GM12865 (cell line): ENCODE measurements around the gene YIPF3.
A peak's percentile ranks its signal among the peaks of the same experiment; 100 is the strongest.

Experiments
- DNase-seq: peaks from one replicate; pipeline ENCODE4 v3.0.0; 2010; ENCODE audit warnings: low read depth
- H3K4me3 ChIP-seq: 2 replicates; pipeline ENCODE4 v1.5.1; 2011; ENCODE audit warnings: mild to moderate bottlenecking, low read depth, low read length, control low read depth
- TF ChIP-seq, protein P1 (sequence below): IDR thresholded peaks from 2 replicates; pipeline ENCODE4 v1.5.1; 2011; ENCODE audit warnings: low read length, control low read depth, low read depth, inconsistent platforms; ENCODE audit not compliant: insufficient read depth; ENCODE audit errors: missing control alignments

YIPF3 gene

DNA sequence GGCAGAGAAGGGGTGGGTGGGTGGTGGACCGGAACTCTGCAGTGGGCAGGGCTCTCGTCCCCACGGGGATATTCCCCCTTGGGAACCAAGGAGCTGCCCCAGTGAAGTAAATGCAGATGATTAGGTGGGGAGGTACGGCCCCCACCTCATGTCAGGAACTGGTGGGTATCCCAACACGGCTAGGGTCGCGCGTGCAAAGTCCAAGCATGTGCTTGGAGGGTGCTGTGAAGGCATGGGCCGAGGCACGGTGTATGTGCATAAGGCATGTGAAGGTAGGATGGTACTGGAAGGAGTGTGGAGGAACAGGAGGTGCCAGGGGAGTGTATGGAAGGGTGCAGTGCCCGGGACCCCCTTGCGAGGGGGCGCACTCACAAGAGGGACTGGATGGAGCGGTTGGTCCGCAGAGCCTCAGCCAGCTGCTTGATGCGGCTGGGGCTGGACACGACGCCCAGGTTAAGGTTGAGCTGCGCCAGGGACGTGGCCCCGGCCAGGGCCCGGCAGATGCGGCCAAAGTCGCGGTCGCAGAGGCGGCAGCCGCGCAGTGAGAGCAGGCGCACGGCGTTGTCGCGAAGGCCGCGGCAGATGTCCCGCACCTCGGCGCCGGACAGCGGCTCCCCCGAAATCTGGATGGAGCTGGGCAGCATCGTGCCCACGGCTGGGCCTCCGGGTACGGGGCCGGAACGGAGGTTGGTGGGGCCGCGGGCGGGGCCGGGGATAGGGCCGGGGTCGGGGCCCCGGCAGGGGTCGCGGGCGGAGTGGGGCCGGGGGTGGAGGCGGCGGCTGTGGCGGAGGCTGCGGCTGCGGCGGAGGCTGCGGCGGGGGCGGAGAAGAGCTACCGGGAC is 7.4 kb downstream of the YIPF3 start:
- no peak for DNase-seq
- H3K4me3 ChIP-seq: peak overlapping the region; percentile 51; the same call in 1 of the 2 replicates
- TF ChIP-seq, protein P1, sequence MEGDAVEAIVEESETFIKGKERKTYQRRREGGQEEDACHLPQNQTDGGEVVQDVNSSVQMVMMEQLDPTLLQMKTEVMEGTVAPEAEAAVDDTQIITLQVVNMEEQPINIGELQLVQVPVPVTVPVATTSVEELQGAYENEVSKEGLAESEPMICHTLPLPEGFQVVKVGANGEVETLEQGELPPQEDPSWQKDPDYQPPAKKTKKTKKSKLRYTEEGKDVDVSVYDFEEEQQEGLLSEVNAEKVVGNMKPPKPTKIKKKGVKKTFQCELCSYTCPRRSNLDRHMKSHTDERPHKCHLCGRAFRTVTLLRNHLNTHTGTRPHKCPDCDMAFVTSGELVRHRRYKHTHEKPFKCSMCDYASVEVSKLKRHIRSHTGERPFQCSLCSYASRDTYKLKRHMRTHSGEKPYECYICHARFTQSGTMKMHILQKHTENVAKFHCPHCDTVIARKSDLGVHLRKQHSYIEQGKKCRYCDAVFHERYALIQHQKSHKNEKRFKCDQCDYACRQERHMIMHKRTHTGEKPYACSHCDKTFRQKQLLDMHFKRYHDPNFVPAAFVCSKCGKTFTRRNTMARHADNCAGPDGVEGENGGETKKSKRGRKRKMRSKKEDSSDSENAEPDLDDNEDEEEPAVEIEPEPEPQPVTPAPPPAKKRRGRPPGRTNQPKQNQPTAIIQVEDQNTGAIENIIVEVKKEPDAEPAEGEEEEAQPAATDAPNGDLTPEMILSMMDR: peak; percentile 0

DNA sequence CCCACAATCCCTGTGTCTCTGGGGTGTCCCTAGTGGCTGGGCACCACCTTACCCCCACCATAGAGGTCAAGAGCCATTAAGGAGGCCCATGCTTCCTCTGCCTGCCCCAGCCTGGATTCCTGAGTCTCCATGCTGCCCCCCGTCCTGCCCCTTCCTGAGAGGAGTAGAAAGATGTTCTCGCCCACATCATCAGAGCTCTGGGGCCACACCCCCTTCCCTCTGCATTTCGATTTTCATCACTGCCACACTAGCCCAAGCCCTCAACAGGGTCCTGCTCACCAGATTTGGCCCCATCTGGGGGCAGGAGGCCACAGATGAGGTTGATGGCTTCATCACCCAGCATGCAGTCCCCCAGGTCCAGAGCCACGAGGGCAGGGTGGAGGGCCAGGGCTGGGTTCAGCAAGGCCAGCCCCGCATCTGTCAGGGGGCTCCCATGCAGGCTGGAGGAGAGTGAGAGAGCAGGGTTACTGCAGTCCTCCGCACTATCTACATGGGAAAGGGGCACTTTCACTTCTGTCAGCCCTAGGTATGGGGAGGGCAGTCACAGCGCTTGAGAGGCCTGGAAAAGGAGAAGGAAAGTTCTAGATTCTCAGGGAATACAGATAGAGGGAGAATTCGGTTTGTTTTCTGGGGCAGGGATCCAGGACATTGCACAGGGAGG is 8.1 kb downstream of the YIPF3 start:
- TF ChIP-seq, protein P1: no peak
- no peak overlapping the region for H3K4me3 ChIP-seq
- no peak for DNase-seq

DNA sequence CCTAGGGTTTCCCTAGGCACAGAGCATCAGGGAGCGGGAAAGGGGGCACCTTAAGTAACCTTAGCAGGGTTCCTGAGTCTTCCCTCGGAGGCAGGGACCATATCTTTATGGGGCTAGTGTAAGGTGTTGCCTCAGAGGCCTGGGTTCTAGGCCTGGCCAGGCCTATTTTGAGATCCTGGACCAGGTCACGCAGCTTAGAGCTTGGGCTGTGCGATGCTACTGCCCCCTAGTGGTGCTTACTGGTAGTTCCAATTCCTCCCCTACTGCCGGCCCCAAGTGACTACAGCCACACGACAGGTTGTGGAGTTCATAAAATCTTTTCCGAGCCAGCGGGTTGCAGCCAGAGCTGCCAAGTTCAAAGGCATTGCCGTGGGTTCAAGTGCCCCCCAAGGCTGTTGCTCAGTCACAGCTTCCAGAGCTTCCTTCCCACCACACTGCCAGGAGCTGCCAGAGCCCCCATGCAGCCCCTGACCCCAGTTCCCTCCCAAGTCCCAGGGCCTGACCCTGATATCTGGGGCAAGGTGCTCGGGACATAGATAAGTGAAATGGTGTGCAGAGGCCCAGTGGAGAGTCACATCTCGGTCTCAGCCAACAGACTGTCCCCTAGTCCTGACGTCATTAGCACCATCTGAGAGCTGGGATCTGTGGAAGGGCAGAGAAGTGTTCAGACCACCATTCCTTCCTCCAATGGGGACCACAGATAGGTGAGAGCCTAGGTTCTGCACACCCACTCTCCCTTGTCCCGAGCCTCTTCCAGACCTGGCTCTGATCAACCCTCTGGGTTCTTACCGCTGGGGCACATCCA is 9.9 kb downstream of the YIPF3 start:
- TF ChIP-seq, protein P1: peak; percentile 97
- DNase-seq: peak; percentile 90
- H3K4me3 ChIP-seq: no peak overlapping the region

DNA sequence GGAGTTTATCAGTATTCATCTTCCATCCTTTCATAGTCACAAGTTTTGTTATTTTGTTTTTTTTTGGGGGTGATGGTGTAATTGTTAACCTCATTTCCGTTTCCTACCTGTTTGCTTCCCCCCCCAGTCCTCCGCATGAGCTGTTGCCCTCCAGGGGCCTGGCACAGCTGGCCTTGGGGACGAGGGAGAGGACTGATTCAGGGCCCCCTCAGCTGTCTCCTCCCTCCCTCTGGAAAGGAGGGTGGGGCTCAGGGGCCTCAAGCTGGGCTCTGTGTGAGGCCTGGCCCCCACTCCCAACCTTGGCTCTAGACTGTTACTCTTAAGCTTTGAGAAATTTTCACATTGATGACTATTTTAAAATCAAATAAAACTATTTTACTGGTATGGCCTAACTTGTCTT is 10.6 kb downstream of the YIPF3 start:
- H3K4me3 ChIP-seq: no peak overlapping the region
- DNase-seq: no peak
- TF ChIP-seq, protein P1: no peak

DNA sequence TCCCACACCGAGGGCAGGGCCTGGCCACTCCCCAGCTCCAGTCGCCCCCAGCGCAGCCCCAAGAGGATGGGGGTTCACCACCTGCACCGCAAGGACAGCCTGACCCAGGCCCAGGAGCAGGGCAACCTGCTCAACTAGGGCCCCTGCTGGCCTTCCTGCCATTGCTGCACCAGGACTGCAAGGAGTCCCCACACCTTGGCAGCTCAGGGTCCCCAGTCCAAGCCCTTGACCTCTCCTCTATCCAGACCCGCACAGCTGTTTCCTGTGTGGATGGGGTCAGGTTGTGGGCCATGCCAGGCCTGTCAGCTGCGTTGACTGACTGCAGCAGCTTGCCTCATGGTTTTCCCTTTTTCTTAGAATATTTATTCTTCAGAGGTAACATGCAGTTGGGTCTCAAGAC is 11.0 kb downstream of the YIPF3 start:
- H3K4me3 ChIP-seq: no peak overlapping the region
- DNase-seq: no peak
- TF ChIP-seq, protein P1: no peak

DNA sequence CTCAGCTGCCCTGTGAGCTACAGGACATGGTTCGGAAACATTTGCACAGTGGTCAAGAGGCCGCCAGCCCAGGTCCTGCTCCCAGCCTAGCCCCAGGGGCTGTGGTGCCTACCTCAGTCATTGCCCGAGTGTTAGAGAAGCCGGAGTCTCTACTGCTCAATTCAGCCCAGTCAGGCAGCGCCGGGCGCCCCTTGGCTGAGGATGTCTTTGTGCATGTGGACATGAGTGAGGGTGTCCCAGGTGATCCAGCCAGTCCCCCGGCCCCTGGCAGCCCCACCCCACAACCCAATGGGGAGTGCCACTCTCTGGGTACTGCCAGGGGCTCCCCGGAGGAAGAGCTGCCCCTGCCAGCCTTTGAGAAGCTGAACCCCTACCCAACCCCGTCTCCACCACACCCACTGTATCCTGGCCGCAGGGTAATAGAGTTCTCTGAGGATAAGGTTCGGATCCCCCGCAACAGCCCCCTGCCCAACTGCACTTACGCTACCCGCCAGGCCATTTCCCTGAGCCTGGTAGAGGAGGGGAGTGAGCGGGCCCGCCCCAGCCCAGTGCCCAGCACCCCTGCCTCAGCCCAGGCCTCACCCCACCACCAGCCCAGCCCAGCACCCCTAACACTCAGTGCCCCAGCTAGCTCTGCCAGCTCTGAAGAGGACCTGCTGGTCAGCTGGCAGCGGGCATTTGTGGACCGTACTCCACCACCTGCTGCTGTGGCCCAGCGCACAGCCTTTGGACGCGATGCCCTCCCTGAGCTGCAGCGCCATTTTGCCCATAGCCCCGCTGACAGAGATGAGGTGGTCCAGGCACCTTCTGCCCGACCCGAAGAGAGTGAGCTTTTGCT is 11.8 kb downstream of the YIPF3 start:
- H3K4me3 ChIP-seq: no peak overlapping the region
- TF ChIP-seq, protein P1: no peak
- DNase-seq: no peak
